Calu3 (cell line): ENCODE data around the gene PRODH2. TPM values are rescaled to one million over a fixed set of nuclear protein-coding genes. Genes with fewer than 3 reads are reported as not detected.

ENCODE experiments used
- BruUV-seq: library from RNA; stranded (reverse); fragments of 400-500 nt; replicated peaks from 2 replicates; lab custom pipeline; 2021; lab: Mats Ljungman, UMichigan
- CTCF ChIA-PET: fragments of 300-600 bp; sonication (Branson Sonifier 250); formaldehyde crosslinking; loops from one replicate; lab custom pipeline; 2022; ENCODE audit warnings: antibody characterized with exemption; lab: Charles Lee
- DNase-seq: peaks from one replicate; pipeline ENCODE4 v3.0.0; 2022
- H3K27ac Mint-ChIP-seq: one replicate; pipeline ENCODE4 v1.8.0; 2022; ENCODE audit warnings: mixed read lengths; ENCODE audit not compliant: unreplicated experiment
- H3K27me3 Mint-ChIP-seq: one replicate; pipeline ENCODE4 v1.8.0; 2022; ENCODE audit warnings: mixed read lengths; ENCODE audit not compliant: unreplicated experiment
- H3K36me3 Mint-ChIP-seq: one replicate; pipeline ENCODE4 v1.8.0; 2022; ENCODE audit warnings: mild to moderate bottlenecking, moderate library complexity, mixed read lengths; ENCODE audit not compliant: insufficient read depth, unreplicated experiment
- H3K4me1 Mint-ChIP-seq: one replicate; pipeline ENCODE4 v1.8.0; 2022; ENCODE audit warnings: mild to moderate bottlenecking, low read depth, mixed read lengths; ENCODE audit not compliant: unreplicated experiment
- H3K4me3 Mint-ChIP-seq: one replicate; pipeline ENCODE4 v1.8.0; 2022; ENCODE audit warnings: mild to moderate bottlenecking, low read depth, moderate library complexity, mixed read lengths; ENCODE audit not compliant: unreplicated experiment
- H3K9me3 Mint-ChIP-seq: one replicate; pipeline ENCODE4 v1.8.0; 2022; ENCODE audit warnings: low read depth, mixed read lengths; ENCODE audit not compliant: unreplicated experiment
- intact Hi-C: fragments of 100-400 bp; cut with micrococcal nuclease; formaldehyde crosslinking; loops from one replicate; pipeline ENCODE4 v1.10.0; 2022; ENCODE audit not compliant: unreplicated experiment
- total RNA-seq: library from RNA; stranded (reverse); gene quantifications from 2 replicates; pipeline ENCODE4 v1.2.3, GENCODE V29; 2022
- TF ChIP-seq, protein P1 (sequence below): fragments of 200-600 bp; IDR thresholded peaks from one replicate; pipeline ENCODE4 v1.8.0; 2022; ENCODE audit warnings: antibody characterized with exemption; ENCODE audit not compliant: unreplicated experiment

Gene PRODH2
- total RNA-seq, 1 experiment from 2014 or later: not detected

DNA sequence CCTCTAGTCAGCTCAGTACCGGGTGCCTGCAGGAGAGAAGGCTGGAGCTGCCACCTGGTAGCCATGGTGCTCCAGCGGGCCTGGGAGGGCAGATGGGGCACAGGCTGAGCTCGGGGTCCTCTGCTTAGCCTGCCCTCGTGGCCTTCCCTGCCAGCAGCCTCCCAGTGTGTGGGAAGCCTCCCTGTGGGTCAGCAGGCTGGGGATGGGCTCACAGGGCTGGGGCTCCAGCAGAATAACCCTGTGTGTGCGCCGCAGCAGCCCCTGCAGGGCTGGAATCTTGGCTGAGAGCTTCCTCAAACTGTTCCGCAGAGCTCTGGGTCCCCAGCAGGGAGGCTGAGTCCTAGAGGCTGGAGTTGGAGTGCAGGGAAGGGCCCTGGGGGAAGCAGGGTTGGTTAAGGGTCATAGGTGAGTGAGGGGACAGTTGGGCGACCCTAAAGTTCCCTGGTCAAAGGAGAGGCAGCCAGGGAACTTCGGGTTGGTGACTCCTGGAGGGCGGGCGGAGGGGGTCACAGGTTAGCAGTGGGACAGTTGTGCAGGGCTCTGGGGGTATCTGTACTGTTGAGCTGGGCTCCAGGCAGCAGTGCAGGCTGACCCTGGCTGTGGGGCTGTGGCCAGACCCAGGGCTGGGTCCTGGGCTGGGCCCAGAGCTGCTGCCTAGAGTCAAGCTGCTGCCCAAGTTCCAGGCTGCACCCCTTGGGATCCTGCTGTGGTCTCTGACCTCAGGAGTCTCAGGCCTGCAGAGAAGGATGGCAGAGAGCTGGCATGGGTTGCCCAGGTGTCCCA is 23.3 kb downstream of the PRODH2 start:
- Mint-ChIP-seq H3K4me3 (no peak overlapping the region), H3K36me3 (no peaks in the 10 kb centered on the region), H3K9me3 (no peaks in the 10 kb centered on the region), H3K27ac (no peak overlapping the region), H3K4me1 (peaks cover 8% of the 10 kb centered on the region), H3K27me3 (no peaks in the 10 kb centered on the region)
- BruUV-seq: no TSS peak
- intact Hi-C loops: no loop called here
- CTCF ChIA-PET: interaction anchor here (0.6 to 1.1 kb wide), 2 partner anchors 30 to 137 kb away, joined by 4 to 9 read pairs; no protein-coding TSS in a partner anchor
- no peak for DNase-seq
- TF ChIP-seq, protein P1, sequence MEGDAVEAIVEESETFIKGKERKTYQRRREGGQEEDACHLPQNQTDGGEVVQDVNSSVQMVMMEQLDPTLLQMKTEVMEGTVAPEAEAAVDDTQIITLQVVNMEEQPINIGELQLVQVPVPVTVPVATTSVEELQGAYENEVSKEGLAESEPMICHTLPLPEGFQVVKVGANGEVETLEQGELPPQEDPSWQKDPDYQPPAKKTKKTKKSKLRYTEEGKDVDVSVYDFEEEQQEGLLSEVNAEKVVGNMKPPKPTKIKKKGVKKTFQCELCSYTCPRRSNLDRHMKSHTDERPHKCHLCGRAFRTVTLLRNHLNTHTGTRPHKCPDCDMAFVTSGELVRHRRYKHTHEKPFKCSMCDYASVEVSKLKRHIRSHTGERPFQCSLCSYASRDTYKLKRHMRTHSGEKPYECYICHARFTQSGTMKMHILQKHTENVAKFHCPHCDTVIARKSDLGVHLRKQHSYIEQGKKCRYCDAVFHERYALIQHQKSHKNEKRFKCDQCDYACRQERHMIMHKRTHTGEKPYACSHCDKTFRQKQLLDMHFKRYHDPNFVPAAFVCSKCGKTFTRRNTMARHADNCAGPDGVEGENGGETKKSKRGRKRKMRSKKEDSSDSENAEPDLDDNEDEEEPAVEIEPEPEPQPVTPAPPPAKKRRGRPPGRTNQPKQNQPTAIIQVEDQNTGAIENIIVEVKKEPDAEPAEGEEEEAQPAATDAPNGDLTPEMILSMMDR: no peak

DNA sequence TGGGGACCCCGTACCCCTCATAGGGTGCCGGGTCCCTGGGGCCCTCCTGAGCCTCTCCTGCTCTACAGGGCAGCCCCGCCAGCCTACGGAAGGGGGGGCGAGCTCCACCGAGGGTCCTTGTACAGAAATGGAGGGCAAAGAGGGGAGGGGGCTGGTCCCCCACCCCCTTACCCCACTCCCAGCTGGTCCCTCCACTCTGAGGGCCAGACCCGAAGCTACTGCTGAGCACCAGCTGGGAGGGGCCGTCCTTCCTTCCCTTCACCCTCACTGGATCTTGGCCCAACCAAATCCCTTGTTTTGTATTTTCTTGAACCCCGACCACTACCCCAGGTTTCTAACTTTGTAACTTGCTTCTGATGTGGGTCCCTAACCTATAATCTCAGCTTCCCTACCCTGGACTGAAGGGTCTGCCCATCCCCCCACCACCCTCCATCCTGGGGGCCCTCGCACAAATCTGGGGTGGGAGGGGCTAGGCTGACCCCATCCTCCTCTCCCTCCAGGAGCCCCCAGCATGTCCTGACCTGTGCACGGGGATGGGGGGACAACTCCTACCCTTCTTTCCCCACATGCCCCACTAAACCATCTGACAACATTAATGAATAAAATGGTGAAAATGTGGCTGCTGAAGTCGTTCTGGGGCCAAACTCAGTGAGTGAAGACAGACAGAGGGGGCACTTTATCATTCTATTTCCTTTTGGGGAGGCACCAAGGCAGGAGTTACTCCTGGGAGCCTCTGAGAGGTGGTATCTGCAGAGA is 24.3 kb downstream of the PRODH2 start:
- CTCF ChIA-PET: no interaction called here
- H3K9me3 Mint-ChIP-seq: no peaks in the 10 kb centered on the region
- no peak overlapping the region for H3K27ac Mint-ChIP-seq
- intact Hi-C loops: no loop called here
- TF ChIP-seq, protein P1: no peak
- H3K36me3 Mint-ChIP-seq: no peaks in the 10 kb centered on the region
- H3K4me3 Mint-ChIP-seq: no peak overlapping the region
- no peaks in the 10 kb centered on the region for H3K27me3 Mint-ChIP-seq
- peaks cover 4% of the 10 kb centered on the region for H3K4me1 Mint-ChIP-seq
- no TSS peak for BruUV-seq
- DNase-seq: no peak

DNA sequence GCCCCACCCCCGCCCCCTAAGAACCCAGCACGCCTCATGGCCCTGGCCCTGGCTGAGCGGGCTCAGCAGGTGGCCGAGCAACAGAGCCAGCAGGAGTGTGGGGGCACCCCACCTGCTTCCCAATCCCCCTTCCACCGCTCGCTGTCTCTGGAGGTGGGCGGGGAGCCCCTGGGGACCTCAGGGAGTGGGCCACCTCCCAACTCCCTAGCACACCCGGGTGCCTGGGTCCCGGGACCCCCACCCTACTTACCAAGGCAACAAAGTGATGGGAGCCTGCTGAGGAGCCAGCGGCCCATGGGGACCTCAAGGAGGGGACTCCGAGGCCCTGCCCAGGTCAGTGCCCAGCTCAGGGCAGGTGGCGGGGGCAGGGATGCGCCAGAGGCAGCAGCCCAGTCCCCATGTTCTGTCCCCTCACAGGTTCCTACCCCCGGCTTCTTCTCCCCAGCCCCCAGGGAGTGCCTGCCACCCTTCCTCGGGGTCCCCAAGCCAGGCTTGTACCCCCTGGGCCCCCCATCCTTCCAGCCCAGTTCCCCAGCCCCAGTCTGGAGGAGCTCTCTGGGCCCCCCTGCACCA is 25.3 kb downstream of the PRODH2 start:
- H3K27me3 Mint-ChIP-seq: no peaks in the 10 kb centered on the region
- H3K4me3 Mint-ChIP-seq: no peak overlapping the region
- TF ChIP-seq, protein P1: no peak
- DNase-seq: no peak
- BruUV-seq: no TSS peak
- intact Hi-C loops: no loop called here
- H3K4me1 Mint-ChIP-seq: peaks cover 8% of the 10 kb centered on the region
- no peaks in the 10 kb centered on the region for H3K9me3 Mint-ChIP-seq
- CTCF ChIA-PET: interaction anchor here (0.7 kb wide), 2 partner anchors 66 to 1760 kb away, joined by 3 to 7 read pairs; no protein-coding TSS in a partner anchor
- no peak overlapping the region for H3K27ac Mint-ChIP-seq
- no peaks in the 10 kb centered on the region for H3K36me3 Mint-ChIP-seq

DNA sequence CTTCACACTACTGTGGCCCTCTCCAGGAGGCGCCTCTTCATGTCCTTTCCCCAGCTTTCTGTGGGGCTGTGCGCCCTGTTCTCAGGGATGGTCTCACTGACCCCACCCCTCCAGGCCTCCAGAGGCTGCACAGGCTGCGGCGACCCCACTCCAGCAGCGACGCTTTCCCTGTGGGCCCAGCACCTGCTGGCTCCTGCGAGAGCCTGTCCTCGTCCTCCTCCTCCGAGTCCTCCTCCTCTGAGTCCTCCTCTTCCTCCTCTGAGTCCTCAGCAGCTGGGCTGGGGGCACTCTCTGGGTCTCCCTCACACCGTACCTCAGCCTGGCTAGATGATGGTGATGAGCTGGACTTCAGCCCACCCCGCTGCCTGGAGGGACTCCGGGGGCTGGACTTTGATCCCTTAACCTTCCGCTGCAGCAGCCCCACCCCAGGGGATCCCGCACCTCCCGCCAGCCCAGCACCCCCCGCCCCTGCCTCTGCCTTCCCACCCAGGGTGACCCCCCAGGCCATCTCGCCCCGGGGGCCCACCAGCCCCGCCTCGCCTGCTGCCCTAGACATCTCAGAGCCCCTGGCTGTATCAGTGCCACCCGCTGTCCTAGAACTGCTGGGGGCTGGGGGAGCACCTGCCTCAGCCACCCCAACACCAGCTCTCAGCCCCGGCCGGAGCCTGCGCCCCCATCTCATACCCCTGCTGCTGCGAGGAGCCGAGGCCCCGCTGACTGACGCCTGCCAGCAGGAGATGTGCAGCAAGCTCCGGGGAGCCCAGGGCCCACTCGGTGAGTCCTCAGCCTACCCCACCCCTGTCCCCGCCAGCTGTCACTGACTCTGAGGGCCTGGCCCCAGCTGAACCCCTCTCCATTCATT is 26.1 kb downstream of the PRODH2 start:
- Mint-ChIP-seq H3K36me3 (no peaks in the 10 kb centered on the region), H3K4me1 (peaks cover 8% of the 10 kb centered on the region), H3K9me3 (no peaks in the 10 kb centered on the region), H3K27ac (no peak overlapping the region), H3K4me3 (no peak overlapping the region), H3K27me3 (no peaks in the 10 kb centered on the region)
- CTCF ChIA-PET: interaction anchor here (0.7 kb wide), 1 partner anchor 1760 kb away, joined by 7 read pairs; no protein-coding TSS in a partner anchor
- intact Hi-C loops: no loop called here
- TF ChIP-seq, protein P1: no peak
- BruUV-seq: no TSS peak
- DNase-seq: no peak
